ENCODE measurements around the gene MAEA.
"Not testable (repeated sequence)": the region's sequence is repeated elsewhere in the genome, so short reads cannot be mapped to it uniquely, and the experiment has no call there.

The MAEA gene

DNA sequence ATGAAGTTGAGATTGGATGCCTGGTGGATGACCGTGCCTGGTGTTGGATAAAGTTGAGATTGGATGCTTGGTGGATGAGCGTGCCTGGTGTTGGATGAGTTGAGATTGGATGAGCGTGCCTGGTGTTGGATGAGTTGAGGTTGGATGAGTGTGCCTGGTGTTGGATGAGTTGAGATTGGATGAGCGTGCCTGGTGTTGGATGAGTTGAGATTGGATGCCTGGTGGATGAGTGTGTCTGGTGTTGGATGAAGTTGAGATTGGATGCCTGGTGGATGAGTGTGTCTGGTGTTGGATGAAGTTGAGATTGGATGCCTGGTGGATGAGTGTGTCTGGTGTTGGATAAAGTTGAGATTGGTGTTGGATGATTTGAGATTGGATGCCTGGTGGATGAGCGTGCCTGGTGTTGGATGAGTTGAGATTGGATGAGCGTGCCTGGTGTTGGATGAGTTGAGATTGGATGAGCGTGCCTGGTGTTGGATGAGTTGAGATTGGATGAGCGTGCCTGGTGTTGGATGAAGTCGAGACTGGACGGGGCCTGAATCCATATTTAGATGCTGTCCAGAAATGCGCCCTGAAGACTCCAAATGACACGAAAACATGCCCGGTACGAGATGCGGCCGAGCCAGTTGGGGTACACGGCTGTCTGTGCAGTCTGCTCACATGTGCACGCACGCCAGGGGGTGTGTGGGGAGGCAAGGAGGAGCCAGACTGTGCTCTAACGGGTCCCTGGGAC lies 34.9 kb downstream of the MAEA start:
- DNase-seq: not testable (repeated sequence)

DNA sequence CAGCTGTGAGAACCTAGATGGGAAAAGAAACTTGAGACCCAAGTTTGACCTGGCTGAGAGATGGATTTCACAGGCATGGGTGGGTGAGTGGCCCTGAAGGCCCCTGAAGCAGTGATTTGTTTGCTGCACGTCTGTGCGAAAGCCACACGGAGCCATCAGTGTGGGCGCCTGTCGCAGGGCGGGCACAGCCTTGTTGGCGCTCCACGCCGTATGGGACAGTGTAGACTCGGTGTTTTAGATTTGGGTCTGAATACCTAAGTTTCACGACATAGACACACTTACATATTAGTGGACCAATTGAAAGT lies 35.4 kb downstream of the MAEA start:
- DNase-seq: no peak

DNA sequence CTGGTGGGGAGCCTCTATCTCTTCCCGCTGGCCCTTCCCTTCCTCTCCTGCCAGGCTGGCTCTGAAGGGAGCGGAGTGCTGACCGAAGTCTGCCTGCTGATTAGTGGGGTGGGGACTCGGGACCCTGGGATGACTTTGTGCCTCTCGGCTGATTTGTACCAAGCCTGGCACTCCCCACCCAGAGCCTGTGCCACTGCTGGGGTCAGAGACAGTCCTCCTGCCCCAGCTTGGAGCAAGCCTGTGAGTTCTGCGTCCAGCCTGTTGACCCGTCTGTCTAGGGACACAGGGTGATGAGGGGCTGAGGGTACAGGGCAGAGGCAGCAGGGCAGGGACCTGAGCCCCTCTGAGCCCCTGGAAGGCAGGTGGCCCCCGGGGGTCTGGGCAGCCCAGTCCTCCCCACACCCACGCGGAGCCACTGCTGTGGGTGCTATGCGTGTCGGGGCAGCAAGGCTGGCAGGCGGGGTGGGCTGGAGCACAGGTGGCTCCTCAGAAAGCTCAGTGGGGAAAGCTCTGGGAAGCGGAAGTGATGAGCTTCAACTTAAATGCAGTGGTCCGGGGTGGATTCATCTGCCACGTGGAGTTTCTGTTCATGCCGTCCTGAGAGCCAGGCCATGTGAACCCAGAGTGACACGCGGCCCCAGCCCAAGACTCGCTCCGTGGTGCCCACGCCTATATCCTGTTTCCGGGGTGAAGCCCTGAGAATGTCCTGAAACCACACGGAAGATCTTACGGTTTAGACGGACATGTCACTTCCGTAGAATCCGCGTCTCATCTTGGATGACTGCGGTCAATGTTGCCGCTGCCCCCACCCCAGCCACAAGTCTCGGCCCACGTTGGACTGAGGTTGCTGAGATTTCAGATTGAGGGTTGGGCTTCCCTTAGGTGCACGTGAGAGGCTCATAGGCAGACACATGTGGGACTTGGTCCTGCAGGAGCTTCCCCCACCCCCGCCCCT lies 36.3 kb downstream of the MAEA start:
- no peak for DNase-seq

DNA sequence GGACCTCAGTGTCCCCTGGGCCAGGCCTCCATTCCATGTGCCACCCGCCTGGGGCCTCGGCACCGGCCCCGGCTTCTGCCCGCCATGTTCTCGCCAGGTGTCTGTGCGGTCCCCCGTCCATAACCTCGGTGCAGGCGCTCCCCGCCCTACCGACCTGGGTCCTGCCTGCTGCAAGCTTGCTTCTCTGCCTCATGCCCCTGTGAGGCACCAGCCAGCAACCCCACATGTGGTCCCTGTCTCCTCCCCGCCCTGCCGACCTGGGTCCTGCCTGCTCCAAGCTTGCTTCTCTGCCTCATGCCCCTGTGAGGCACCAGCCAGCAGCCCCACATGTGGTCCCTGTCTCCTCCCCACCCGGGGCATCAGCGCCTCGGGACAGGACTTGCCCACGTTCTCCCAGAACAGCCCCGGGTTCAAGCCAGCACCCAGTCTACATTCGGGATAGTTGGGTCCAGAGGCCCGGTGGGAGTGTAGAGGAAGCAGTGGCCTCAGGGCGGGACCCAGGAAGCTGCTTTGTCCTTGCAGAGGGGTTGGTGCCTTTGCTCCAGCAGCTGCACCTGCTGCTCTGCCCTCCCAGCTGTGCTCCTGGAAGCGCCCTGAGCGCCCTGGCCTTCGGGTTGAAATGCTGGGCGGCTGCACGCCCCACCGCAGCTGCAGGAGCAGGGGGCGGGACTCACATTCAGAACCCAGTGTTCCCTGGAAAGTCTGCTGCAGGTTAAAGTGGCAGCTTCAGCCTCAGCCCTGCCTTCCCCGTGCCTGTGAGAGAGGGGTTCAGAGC lies 37.2 kb downstream of the MAEA start:
- no peak for DNase-seq

DNA sequence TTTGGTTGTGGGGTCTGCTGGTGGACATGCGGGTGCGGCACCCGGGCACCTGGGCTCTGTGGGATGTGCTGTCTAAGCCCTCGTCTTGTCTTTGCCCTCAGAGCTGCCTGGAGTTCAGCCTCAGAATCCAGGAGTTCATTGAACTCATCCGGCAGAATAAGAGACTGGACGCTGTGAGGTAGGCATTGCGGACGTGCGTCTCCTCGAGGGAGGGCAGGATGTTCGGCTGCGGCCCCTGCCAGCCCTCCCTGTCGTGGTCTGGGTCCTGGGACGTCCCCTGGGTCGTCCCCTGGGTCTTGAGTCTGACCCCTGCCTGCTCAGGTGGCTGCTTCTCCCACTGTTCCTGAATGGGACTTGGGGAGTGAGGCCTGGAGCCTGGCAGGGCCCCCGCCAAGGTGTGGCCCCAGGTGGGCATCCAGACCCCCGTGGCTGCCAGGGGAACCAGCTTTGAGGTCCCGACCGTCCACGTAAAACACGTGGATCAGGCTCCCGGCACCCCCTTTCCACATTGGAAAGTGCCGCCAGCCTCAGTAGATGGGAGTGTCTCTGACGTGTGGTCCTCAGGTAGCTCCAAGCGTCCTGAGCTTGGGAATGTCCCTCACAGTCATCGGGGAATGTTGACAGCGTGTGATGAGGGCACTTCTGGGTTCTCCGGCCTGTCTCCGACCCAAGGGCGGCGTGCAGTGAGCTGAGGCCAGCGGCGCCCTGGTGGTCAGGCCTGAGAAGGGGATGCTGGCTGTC lies 38.0 kb downstream of the MAEA start:
- no peak for DNase-seq

DNA sequence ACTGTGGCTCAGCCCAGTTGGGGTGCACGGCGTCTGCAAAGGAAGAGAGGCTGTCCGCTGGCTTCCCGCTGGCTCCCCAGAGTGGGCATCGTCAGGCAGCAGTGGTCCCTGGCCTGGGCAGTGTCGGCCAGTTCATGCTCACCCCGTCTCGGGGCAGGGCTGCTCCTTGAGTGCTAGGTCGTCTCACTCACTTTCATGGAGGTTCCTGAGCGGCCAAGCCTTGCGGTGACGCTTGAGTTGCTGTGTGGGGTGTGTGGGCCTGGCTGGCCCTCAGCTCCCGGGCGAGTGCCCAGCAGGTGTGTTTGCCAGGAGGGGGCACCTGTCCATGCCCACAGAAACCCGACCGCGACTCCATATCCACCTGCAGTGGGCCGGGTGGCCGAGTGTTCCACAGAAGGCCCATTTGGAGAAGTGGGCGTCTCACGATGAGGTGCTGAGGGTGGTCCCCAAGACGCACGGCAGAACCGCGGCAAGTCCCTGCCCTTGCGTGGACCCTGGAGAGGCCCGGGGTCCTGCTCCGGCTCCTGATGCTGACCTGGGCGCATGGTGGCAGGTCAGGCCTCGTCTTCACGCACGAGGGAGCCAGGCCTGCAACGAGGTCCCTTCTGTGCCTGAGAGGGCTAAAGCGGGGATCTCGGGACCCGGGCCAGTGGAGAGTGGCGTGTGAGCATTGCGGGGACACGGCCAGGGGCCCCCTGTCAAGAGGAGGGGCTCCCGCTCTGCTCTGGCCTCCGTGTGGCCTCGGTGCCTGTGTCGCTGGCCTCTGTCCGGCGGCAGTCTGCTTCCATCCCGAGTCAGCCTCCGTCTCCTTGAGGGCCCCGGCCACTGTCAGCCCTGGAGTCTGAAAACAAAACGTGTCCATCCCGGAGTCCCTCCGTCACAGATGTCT lies 38.8 kb downstream of the MAEA start:
- no peak for DNase-seq

DNA sequence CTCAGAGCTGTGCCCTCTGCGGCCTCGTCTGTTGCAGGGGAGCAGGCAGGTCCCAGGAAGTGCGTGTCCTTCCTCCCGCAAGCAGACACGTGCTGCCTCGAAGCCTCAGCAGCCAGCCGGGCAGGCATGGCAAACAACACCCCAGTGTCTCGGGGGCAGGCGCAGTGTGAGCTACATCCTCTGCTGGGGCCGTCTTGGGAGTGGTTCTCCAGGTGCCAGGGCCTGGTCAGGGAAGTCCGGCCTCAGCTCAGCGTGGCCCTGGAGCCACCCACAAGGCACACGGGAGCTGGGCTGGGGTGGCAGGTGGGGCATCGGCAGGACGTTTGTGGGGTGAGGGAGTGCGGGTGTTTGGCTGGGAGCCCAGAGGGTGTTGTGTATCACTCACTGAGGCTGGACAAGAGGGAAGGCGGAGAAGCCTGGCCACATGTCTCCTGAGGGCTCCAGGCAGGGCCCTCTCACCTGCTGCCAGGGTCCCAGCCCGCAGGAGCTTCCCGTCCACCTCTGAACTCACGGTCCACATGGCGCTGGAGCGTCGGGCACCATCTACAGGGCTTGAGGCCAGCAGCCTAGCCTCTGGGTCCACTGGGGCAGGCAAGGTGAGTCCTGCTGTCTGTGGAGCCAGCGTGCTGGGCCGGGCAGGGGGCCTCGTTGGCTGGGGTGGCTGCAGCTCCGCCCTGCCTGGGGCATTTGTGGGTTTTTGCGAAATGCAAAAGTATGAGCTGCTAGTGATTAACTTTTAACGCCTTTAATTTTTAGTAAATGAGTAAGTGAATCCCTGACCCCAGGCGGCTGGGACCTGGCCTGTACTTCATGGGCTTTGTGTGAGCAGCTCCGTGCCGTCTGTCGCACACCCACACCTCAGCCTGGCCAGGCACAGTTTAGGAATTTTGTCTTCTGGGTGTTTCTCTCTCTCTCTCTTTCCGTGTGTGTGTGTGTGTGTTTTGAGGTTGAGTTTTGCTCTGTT lies 40.0 kb downstream of the MAEA start:
- peak; percentile 58 for DNase-seq

DNA sequence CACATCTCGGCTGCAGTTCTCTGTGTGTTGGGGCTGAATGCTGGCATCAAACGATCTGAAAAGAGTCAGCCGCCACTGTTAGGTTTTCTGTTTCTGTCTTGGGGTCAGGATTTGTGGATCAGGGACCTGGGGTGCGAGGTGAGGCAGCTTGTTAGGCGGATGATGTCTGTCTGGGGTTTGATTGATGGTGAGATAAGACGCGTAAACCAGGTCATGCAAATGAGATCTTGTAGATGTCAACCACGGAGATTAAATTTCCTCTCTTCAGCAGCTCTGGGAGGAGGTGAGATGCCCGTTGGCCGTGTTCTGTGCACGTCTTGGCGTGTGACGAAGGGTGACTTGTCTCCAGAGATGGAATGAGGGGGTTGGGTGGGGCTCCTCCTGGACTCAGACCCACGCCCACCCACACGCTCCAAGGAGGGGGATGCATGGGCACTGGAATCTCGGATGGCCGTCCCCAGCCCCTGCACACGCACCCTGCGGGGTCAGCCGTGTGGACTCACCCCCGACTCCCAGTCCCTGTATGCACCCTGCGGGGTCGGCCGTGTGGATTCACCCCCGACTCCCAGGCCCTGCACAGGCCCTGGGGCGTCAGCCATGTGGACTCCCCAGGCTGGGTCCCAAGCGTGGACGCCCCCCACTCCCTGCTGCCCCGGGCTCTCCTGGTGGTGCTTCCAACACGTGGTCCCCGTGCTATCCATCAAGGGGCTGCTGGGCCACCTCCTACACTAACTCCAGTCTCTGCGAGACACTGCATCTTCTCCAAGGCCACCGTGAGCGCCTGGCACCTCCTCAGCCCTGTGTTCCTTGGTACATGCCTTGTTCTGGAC lies 41.3 kb downstream of the MAEA start:
- DNase-seq: no peak

DNA sequence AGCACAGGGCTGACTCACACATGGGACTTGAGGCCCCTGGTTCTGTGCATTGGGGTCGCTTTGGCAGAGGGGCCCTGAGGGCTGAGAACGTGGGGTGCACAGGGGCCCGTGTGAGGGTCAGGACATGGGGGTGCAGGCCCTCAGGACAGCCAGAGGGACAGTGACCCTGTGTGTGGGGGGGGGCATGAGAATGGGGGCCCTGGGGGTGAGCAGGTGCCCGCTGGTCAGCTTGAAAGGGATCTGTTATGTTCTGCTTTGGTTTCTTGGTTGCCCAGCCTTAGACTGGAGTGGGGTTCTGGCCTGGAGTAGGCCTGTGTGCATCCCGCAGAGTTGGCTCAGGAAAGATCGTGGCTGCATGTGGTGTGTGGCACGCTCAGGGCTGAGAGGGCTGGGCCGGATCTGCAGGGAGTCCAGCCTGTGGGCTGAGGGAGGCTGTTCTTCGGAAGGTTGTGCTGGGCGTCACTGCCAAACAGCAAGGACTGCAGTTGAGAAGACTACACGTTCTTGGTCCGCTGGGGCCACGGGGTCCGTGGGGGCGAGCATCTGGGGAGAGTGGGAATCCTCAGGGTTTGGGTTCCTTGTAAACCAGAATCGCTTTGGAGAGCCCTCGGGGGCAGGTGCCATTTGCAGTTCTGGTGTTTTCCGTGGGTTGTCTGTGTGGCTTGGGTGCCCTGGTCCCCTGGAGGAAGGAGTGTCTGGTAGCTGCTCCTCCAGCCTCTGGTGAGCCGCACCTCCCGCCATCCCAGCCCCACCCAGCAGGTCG lies 42.1 kb downstream of the MAEA start:
- no peak for DNase-seq

DNA sequence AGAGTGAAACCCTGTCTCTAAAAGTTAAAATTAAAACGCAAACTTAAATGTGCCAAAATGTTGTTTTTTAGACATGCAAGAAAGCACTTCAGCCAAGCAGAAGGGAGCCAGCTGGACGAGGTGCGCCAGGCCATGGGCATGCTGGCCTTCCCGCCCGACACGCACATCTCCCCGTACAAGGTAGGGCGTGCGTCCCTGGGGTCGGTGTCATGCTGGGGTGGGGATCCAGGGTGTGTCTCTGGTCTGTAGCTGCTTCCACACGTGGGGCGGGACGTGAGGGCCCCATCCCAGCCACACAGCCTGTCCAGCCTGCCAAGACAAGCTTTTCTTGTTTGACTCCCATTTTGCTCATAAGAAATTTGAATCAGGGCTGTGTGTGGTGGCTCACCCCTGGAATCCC lies 43.0 kb downstream of the MAEA start:
- no peak for DNase-seq

DNA sequence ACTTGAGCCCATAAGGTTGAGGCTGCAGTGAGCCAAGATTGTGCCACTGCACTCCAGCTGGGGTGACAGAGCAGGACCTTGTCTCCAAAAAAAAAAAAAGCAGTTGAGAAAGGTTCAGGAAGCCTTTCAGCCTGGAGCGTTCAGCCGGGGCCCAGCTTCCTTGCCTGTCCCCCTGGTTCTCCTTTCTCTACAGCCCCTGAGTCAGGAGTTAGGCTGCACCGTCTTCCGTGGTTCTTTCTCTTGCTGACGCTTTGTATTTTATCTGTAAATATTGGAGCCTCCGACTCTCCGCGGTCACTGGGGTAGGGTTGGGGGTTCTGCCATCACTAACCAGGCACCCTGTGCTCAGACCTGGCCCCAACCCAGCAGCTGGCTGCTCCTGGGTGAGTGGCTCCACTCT lies 43.6 kb downstream of the MAEA start:
- DNase-seq: no peak

DNA sequence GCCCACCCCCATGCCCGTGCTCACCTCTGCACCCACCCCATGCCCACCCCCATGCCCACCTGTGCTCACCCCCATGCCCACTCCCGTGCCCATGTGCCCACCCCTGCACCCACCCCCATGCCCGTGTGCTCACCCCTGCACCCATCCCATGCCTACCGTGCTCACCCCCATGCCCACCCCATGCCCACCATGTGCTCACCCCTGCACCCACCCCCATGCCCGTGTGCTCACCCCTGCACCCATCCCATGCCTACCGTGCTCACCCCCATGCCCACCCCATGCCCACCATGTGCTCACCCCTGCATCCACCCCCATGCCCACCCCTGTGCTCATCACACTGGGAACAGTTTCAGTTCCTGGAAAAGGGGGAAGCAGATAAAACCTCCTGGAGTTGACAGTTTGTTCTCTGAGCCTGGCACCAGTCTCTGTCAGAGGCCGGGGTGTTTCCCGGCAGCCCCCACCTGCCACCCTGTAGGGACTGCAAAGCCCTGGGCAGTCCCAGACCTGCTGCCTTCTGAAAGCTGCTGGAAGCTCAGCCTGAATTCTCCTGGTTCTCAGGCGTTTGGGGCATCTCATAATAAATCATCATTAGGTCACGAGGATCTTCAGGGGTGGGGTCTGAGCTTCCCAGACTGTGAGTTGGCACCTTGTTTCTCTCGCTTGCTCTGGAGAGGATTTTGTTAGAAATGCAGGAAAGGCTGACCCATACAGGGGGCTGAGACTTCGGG lies 44.3 kb downstream of the MAEA start:
- DNase-seq: not testable (repeated sequence)

DNA sequence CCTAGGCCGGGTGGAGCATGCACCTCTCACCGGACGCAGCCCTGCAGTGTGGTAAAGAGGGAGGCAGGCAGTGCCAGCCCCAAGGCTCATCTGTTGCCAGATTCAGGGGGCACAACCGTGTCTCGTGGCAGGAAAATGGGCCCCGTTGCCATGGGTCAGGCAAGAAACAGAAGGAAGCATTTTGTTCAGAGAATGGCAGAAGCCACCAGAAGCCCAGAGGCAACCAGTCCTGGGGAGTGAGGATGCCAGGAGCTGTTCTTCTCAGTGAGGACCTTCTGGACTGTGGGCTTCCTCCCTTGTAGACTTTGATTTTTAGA lies 44.8 kb downstream of the MAEA start:
- no peak for DNase-seq

DNA sequence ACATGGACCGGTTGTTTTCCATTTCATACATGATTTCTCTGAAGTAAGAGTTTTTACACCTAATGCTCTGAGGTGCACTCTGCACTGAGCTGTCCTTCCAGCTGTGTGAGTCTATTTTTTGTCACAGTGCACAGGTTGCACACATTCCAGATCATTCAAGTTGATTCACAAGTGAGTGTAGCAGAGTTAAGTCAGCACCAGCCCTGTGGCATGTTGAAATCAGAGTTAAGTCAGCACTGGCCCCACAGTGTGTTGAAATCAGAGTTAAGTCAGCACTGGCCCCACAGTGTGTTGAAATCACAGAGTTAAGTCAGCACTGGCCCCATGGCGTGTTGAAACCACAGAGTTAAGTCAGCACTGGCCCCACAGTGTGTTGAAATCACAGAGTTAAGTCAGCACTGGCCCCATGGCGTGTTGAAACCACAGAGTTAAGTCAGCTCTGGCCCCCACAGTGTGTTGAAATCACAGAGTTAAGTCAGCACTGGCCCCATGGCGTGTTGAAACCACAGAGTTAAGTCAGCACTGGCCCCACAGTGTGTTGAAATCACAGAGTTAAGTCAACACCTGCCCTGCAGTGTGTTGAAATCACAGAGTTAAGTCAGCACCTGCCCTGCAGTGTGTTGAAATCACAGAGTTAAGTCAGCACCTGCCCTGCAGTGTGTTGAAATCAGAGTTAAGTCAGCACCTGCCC lies 45.6 kb downstream of the MAEA start:
- DNase-seq: not testable (repeated sequence)

DNA sequence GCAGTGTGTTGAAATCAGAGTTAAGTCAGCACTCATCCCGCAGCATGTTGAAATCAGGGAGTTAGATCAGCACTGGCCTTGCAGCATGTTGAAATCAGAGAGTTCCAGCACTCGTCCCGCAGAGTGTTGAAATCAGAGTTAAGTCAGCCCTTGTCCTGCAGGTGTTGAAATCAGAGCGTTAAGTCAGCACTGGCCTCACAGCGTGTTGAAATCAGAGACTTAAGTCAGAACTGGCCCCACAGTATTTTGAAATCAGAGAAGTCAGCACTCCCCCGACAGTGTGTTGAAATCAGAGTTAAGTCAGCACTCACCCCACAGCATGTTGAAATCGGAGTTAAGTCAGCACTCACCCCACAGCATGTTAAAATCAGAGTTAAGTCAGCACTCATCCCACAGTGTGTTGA lies 46.4 kb downstream of the MAEA start:
- no peak for DNase-seq

DNA sequence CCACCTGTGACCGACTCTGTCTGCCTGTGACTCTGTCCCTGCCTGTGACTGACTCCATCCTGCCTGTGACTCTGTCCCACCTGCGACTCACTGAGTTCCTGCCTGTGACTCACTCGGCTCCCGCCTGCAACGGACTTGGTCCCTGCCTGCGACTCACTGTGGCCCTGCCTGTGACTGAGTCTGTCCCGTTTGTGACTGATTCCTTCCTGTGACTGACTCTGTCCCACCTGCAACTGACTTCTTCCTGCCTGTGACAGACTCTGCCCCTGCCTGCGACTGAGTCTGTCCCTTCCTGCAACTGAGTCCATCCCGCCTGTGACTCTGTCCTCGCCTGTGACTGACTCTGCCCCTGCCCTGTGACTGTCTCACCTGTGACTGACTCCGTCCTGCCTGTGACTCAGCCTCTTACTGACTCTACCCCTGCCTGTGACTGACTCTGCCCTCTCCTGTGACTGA lies 47.7 kb downstream of the MAEA start:
- DNase-seq: no peak

All from activated gamma-delta T cell (primary cell).